ENCODE data around the gene VPS37B.

The VPS37B gene

GRCh38 chr12:122852336-122853275 is 43.3 kb downstream of the VPS37B start:
- Histone ChIP-seq H3K27ac (replicated peaks) (no peak overlapping the region), H3K27me3 (ENCODE audit: insufficient read depth, poor library complexity, severe bottlenecking) (no peaks in the 10 kb centered on the region), H3K4me3 (replicated peaks; ENCODE audit: insufficient read depth, low read length) (no peak overlapping the region)
- no peak for DNase-seq (ENCODE audit: low read depth in 1 of 2, low spot score in 1 of 2)
- TF ChIP-seq POLR2AphosphoS5 (IDR thresholded peaks at IDR 0.05; ENCODE audit: low read depth) (no peak), CTCF (IDR thresholded peaks at IDR 0.05; ENCODE audit: insufficient read depth, low read length) (no peak), GABPA (IDR thresholded peaks at IDR 0.05; ENCODE audit: low read depth) (no peak), SPI1 (IDR thresholded peaks at IDR 0.05; ENCODE audit: borderline replicate concordance, low read depth) (no peak), REST (IDR thresholded peaks at IDR 0.05; ENCODE audit: insufficient replicate concordance, low read depth) (no peak)

DNA sequence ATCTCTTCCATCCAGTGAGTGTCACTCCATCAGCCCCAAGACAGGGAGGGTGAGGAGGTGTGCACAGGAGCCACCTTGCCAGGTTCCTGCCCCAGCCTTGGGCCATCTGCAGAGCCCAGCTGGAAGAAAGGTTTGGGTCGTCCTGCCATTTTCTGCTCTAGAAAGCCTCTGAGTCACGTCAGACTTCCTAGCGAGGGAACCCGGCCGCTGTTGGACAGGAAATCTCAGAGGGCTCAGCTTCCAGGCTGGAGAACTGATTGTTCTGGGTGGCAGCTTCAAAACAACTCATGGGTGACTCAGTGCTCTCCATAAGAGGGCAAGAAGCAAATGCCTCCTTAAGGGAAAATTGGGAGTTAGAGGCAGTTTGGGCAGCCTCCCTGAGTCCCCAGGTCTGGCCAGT is 44.1 kb downstream of the VPS37B start:
- H3K27ac ChIP-seq (replicated peaks), result no peak overlapping the region
- DNase-seq (ENCODE audit: low read depth in 1 of 2, low spot score in 1 of 2), result no peak
- no peak overlapping the region for H3K4me3 ChIP-seq (replicated peaks; ENCODE audit: insufficient read depth, low read length)
- H3K27me3 ChIP-seq (ENCODE audit: insufficient read depth, poor library complexity, severe bottlenecking), result no peaks in the 10 kb centered on the region
- TF ChIP-seq REST (IDR thresholded peaks at IDR 0.05; ENCODE audit: insufficient replicate concordance, low read depth) (no peak), CTCF (IDR thresholded peaks at IDR 0.05; ENCODE audit: insufficient read depth, low read length) (no peak), SPI1 (IDR thresholded peaks at IDR 0.05; ENCODE audit: borderline replicate concordance, low read depth) (no peak), GABPA (IDR thresholded peaks at IDR 0.05; ENCODE audit: low read depth) (no peak), POLR2AphosphoS5 (IDR thresholded peaks at IDR 0.05; ENCODE audit: low read depth) (no peak)

DNA sequence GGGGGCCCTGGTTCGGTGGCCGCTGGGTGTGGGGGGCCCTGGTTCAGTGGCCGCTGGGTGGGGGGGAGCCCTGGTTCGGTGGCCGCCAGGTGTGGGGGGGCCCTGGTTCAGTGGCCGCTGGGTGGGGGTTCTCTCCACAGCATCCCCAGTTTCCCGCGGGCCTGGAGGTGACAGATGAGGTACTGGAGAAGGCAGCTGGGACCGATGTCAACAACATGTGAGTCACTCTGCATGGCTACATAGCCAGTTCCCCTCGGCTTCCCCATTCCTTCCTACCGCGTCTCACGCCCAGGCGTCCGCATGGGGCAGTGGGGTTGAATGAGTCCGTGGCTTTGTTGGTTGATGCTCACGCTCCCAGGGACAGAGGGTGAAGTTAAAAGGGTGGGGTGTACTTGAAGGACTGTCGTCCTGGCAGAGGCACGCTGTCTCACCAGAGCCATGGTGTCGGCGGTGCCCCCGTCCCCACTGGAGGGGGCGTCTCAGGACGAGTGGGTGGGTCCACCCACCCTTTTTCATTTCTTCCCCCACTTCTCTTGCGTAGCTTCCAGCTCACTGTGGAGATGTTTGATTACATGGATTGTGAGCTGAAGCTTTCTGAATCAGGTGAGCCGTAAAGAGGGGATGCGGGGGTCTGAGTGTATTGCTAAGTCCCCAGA is 45.1 kb downstream of the VPS37B start:
- H3K4me3 ChIP-seq (replicated peaks; ENCODE audit: insufficient read depth, low read length), result no peak overlapping the region
- no peak overlapping the region for H3K27ac ChIP-seq (replicated peaks)
- DNase-seq (ENCODE audit: low read depth in 1 of 2, low spot score in 1 of 2), result no peak
- no peak for TF ChIP-seq GABPA (IDR thresholded peaks at IDR 0.05; ENCODE audit: low read depth)
- no peak for TF ChIP-seq REST (IDR thresholded peaks at IDR 0.05; ENCODE audit: insufficient replicate concordance, low read depth)
- no peak for TF ChIP-seq CTCF (IDR thresholded peaks at IDR 0.05; ENCODE audit: insufficient read depth, low read length)
- TF ChIP-seq POLR2AphosphoS5 (IDR thresholded peaks at IDR 0.05; ENCODE audit: low read depth), result no peak
- TF ChIP-seq SPI1 (IDR thresholded peaks at IDR 0.05; ENCODE audit: borderline replicate concordance, low read depth), result no peak
- no peaks in the 10 kb centered on the region for H3K27me3 ChIP-seq (ENCODE audit: insufficient read depth, poor library complexity, severe bottlenecking)
